PC-3 (cell line): Measurements from ENCODE around the gene MT1M. TPM values are rescaled to one million over a fixed set of nuclear protein-coding genes. Genes with fewer than 3 reads are reported as not detected.

ENCODE experiments used
- ATAC-seq: fragments of 200-7000 bp; cut with Tn5 transposase; 2 replicates; pipeline ENCODE4 v1.9.1; 2020; ENCODE audit warnings: mild to moderate bottlenecking, moderate library complexity
- BruUV-seq: library from RNA; stranded (reverse); fragments of 400-500 nt; replicated peaks from 2 replicates; lab custom pipeline; 2021; lab: Mats Ljungman, UMichigan
- CTCF ChIA-PET: fragments of 300-600 bp; sonication (Branson Sonifier 250); formaldehyde crosslinking; loops from one replicate; lab custom pipeline; 2022; ENCODE audit warnings: antibody characterized with exemption; lab: Charles Lee
- POLR2A ChIA-PET: fragments of 300-600 bp; sonication (Branson Sonifier 250); formaldehyde crosslinking; loops from one replicate; lab custom pipeline; 2022; ENCODE audit warnings: antibody characterized with exemption; ENCODE audit not compliant: unreplicated experiment; lab: Charles Lee
- DNase-seq: peaks from one replicate; pipeline ENCODE4 v3.0.0-alpha.2; 2015
- H2AFZ ChIP-seq: fragments of 300-600 bp; sonication (generic); 2 replicates; pipeline ENCODE4 v1.6.0; 2016; ENCODE audit warnings: antibody characterized with exemption, low read length
- H3F3A ChIP-seq: fragments of 300-600 bp; sonication (generic); one replicate; pipeline ENCODE4 v1.6.0; 2017; ENCODE audit warnings: antibody characterized with exemption, low read length, control low read depth, mild to moderate bottlenecking; ENCODE audit not compliant: unreplicated experiment
- H3K27ac ChIP-seq: fragments of 300-600 bp; sonication (generic); 2 replicates; pipeline ENCODE4 v1.5.1; 2016; ENCODE audit warnings: mild to moderate bottlenecking, low read length
- H3K27me3 ChIP-seq: fragments of 300-600 bp; sonication (generic); 2 replicates; pipeline ENCODE4 v1.6.1; 2016; ENCODE audit warnings: low read length, mixed read lengths
- H3K36me3 ChIP-seq: fragments of 300-600 bp; sonication (generic); 2 replicates; pipeline ENCODE4 v1.6.1; 2016; ENCODE audit warnings: low read depth, mixed run types, low read length, mixed read lengths
- H3K4me1 ChIP-seq: fragments of 300-600 bp; sonication (generic); 2 replicates; pipeline ENCODE4 v1.5.1; 2016; ENCODE audit warnings: low read length; ENCODE audit not compliant: insufficient read depth
- H3K4me2 ChIP-seq: fragments of 300-600 bp; sonication (generic); 2 replicates; pipeline ENCODE4 v1.6.0; 2016; ENCODE audit warnings: low read length
- H3K4me3 ChIP-seq: fragments of 300-600 bp; sonication (generic); 2 replicates; pipeline ENCODE4 v1.5.1; 2016; ENCODE audit warnings: mild to moderate bottlenecking, low read length, mixed read lengths
- H3K79me2 ChIP-seq: fragments of 300-600 bp; sonication (generic); 2 replicates; pipeline ENCODE4 v1.6.1; 2017; ENCODE audit warnings: low read length, mixed read lengths
- H3K9ac ChIP-seq: fragments of 300-600 bp; sonication (generic); 2 replicates; pipeline ENCODE4 v1.6.0; 2016; ENCODE audit warnings: mild to moderate bottlenecking, low read length
- H3K9me2 ChIP-seq: fragments of 300-600 bp; sonication (generic); replicated peaks from 2 replicates; pipeline ENCODE4 v1.6.1; 2016; ENCODE audit warnings: mixed run types, low read length, mixed read lengths
- H3K9me3 ChIP-seq: fragments of 300-600 bp; sonication (generic); 2 replicates; pipeline ENCODE4 v1.6.1; 2016; ENCODE audit warnings: low read length, mixed read lengths
- H4K20me1 ChIP-seq: fragments of 300-600 bp; sonication (generic); 2 replicates; pipeline ENCODE4 v1.6.1; 2016; ENCODE audit warnings: low read length, mixed read lengths
- CTCF ChIP-seq: fragments of 300-600 bp; sonication (generic); conservative IDR thresholded peaks from 2 replicates; pipeline ENCODE4 v1.5.1; 2017; ENCODE audit warnings: antibody characterized with exemption, low read depth, mild to moderate bottlenecking, low read length
- EZH2 ChIP-seq: fragments of 300-600 bp; sonication (generic); IDR thresholded peaks from one replicate; pipeline ENCODE4 v1.6.1; 2017; ENCODE audit warnings: antibody characterized with exemption, mild to moderate bottlenecking, low read length; ENCODE audit not compliant: unreplicated experiment
- EZH2phosphoT487 ChIP-seq: fragments of 300-600 bp; sonication (generic); IDR thresholded peaks from 2 replicates; pipeline ENCODE4 v1.6.1; 2018; ENCODE audit warnings: mild to moderate bottlenecking, antibody characterized with exemption, low read length, borderline replicate concordance
- intact Hi-C: fragments of 100-400 bp; cut with micrococcal nuclease; formaldehyde crosslinking; loops from 2 replicates; pipeline ENCODE4 v1.9.0; 2023
- total RNA-seq: library from RNA; depleted of rRNA; stranded (reverse); fragments of >200 nt; gene quantifications from 2 replicates; pipeline ENCODE4 v1.2.3, GENCODE V29; 2014

Gene MT1M
- total RNA-seq, 1 experiment from 2014 or later, result 1.5 TPM

- ChIA-PET POLR2A (no interaction called here), CTCF (interaction anchor here (0.6 kb wide), 1 partner anchor 71 kb away, joined by 4 read pairs; no protein-coding TSS in a partner anchor)
- Histone ChIP-seq H4K20me1 (no peaks in the 10 kb centered on the region), H3K4me3 (no peak overlapping the region), H3K79me2 (no peaks in the 10 kb centered on the region), H3F3A (no peaks in the 10 kb centered on the region), H3K27ac (no peak overlapping the region), H3K9me3 (no peaks in the 10 kb centered on the region), H3K27me3 (no peaks in the 10 kb centered on the region), H3K4me1 (peaks cover 9% of the 10 kb centered on the region), H3K4me2 (no peak overlapping the region), H2AFZ (no peak overlapping the region), H3K36me3 (no peaks in the 10 kb centered on the region), H3K9ac (no peak overlapping the region), H3K9me2 (no peaks in the 10 kb centered on the region)
- no peak for ATAC-seq
- no peak for DNase-seq
- intact Hi-C loops, result no loop called here
- no TSS peak for BruUV-seq
- TF ChIP-seq CTCF (no peak), EZH2phosphoT487 (no peak), EZH2 (no peak)
These were observed 1.3 kb upstream of the MT1M start for GRCh38 chr16:56631197-56631596.

- H3K9ac ChIP-seq, result peak overlapping the region; percentile 27; the same call in 1 of the 2 replicates
- no peaks in the 10 kb centered on the region for H4K20me1 ChIP-seq
- no peak overlapping the region for H3K27ac ChIP-seq
- no peaks in the 10 kb centered on the region for H3K9me3 ChIP-seq
- no peaks in the 10 kb centered on the region for H3K36me3 ChIP-seq
- peak overlapping the region; percentile 91 for H2AFZ ChIP-seq
- no peaks in the 10 kb centered on the region for H3K9me2 ChIP-seq
- CTCF ChIA-PET, result no interaction called here
- DNase-seq, result no peak
- peak overlapping the region; percentile 67 for H3K4me3 ChIP-seq
- ATAC-seq, result peak; percentile 42; the same call in 1 of the 2 replicates
- peaks cover 5% of the 10 kb centered on the region for H3K4me1 ChIP-seq
- H3K79me2 ChIP-seq, result no peaks in the 10 kb centered on the region
- peak overlapping the region; percentile 80 for H3K4me2 ChIP-seq
- BruUV-seq, result no TSS peak
- TF ChIP-seq EZH2phosphoT487 (no peak), EZH2 (no peak), CTCF (no peak)
- POLR2A ChIA-PET, result no interaction called here
- no peaks in the 10 kb centered on the region for H3F3A ChIP-seq
- H3K27me3 ChIP-seq, result no peaks in the 10 kb centered on the region
- intact Hi-C loops, result no loop called here
These were observed 665 bp upstream of the MT1M start for GRCh38 chr16:56631832-56632155.

- ATAC-seq, result no peak
- Histone ChIP-seq H3K4me1 (no peaks in the 10 kb centered on the region; the same call in 1 of the 2 replicates), H3K9me3 (no peaks in the 10 kb centered on the region), H3K27ac (no peak overlapping the region), H3F3A (no peaks in the 10 kb centered on the region), H3K4me3 (peak overlapping the region; percentile 67), H3K4me2 (peak overlapping the region; percentile 80), H3K9me2 (no peaks in the 10 kb centered on the region), H4K20me1 (no peaks in the 10 kb centered on the region), H3K27me3 (no peaks in the 10 kb centered on the region), H3K36me3 (no peaks in the 10 kb centered on the region), H3K79me2 (no peaks in the 10 kb centered on the region), H2AFZ (no peak overlapping the region), H3K9ac (no peak overlapping the region; the same call in 1 of the 2 replicates)
- TF ChIP-seq EZH2, result no peak
- no peak for TF ChIP-seq CTCF
- no peak for TF ChIP-seq EZH2phosphoT487
- intact Hi-C loops, result no loop called here
- TSS peak; percentile 48 for BruUV-seq
- CTCF ChIA-PET, result no interaction called here
- POLR2A ChIA-PET, result no interaction called here
- DNase-seq, result no peak
These were observed 448 bp downstream of the MT1M start for GRCh38 chr16:56632848-56633365.
